ENCODE measurements around the gene LLGL2.

GRCh38 chr17:75557075-75557851, 31.8 kb downstream of the LLGL2 start:
- TF ChIP-seq CTCF (IDR thresholded peaks at IDR 0.05) (no peak), ZFX (IDR thresholded peaks at IDR 0.05; ENCODE audit: borderline replicate concordance) (no peak)

All from 22Rv1 (cell line).